H9 (cell line): ENCODE results near the gene CFAP107. TPM values are rescaled to one million over a fixed set of nuclear protein-coding genes. Genes with fewer than 3 reads are reported as not detected.

Experiments used
- DNase-seq: peaks from one replicate; pipeline ENCODE4 v3.0.0-alpha.2; 2017
- H2AFZ ChIP-seq: one replicate; pipeline ENCODE4 v1.6.1; 2013; ENCODE audit warnings: mild to moderate bottlenecking, low read length, control low read depth, moderate library complexity
- H2AK5ac ChIP-seq: 2 replicates; pipeline ENCODE4 v1.6.1; 2013; ENCODE audit warnings: low read length, control low read depth, mixed read lengths; ENCODE audit not compliant: insufficient read length
- H2BK120ac ChIP-seq: one replicate; pipeline ENCODE4 v1.6.1; 2013; ENCODE audit warnings: low read depth, mild to moderate bottlenecking, low read length, control low read depth, inconsistent platforms; ENCODE audit not compliant: poor library complexity, severe bottlenecking
- H2BK12ac ChIP-seq: 2 replicates; pipeline ENCODE4 v1.6.1; 2013; ENCODE audit warnings: low read length, control low read depth, mixed read lengths, low read depth; ENCODE audit not compliant: insufficient read length
- H2BK15ac ChIP-seq: 2 replicates; pipeline ENCODE4 v1.6.1; 2013; ENCODE audit warnings: low read depth, low read length, control low read depth
- H2BK20ac ChIP-seq: one replicate; pipeline ENCODE4 v1.6.1; 2013; ENCODE audit warnings: low read depth, mild to moderate bottlenecking, low read length, control low read depth, inconsistent platforms; ENCODE audit not compliant: poor library complexity, severe bottlenecking
- H2BK5ac ChIP-seq: 2 replicates; pipeline ENCODE4 v1.6.1; 2013; ENCODE audit warnings: low read length, control low read depth, mixed read lengths; ENCODE audit not compliant: insufficient read length
- H3K14ac ChIP-seq: 2 replicates; pipeline ENCODE4 v1.6.1; 2013; ENCODE audit warnings: low read length, control low read depth; ENCODE audit not compliant: insufficient read depth
- H3K18ac ChIP-seq: 2 replicates; pipeline ENCODE4 v1.6.1; 2013; ENCODE audit warnings: low read depth, mild to moderate bottlenecking, mixed read lengths, low read length, control low read depth; ENCODE audit not compliant: insufficient read length
- H3K23ac ChIP-seq: 2 replicates; pipeline ENCODE4 v1.6.1; 2013; ENCODE audit warnings: low read length, control low read depth, mixed read lengths, low read depth; ENCODE audit not compliant: insufficient read length
- H3K23me2 ChIP-seq: 2 replicates; pipeline ENCODE4 v1.6.1; 2013; ENCODE audit warnings: low read depth, mild to moderate bottlenecking, mixed read lengths, low read length, control low read depth; ENCODE audit not compliant: insufficient read length, poor library complexity, severe bottlenecking
- H3K27ac ChIP-seq: 2 replicates; pipeline ENCODE4 v1.5.1; 2013; ENCODE audit warnings: low read length, control low read depth, mixed read lengths, low read depth; ENCODE audit not compliant: insufficient read length
- H3K27me3 ChIP-seq: 2 replicates; pipeline ENCODE4 v1.6.1; 2013; ENCODE audit warnings: low read length, control low read depth, inconsistent platforms; ENCODE audit not compliant: insufficient read depth
- H3K4ac ChIP-seq: 2 replicates; pipeline ENCODE4 v1.6.1; 2013; ENCODE audit warnings: low read depth, mild to moderate bottlenecking, control low read depth, inconsistent platforms, low read length, moderate library complexity
- H3K4me1 ChIP-seq: 2 replicates; pipeline ENCODE4 v1.6.1; 2013; ENCODE audit warnings: low read length, control low read depth, inconsistent platforms; ENCODE audit not compliant: insufficient read depth
- H3K4me2 ChIP-seq: 2 replicates; pipeline ENCODE4 v1.6.1; 2013; ENCODE audit warnings: low read length, control low read depth, mixed read lengths; ENCODE audit not compliant: insufficient read length, insufficient read depth
- H3K56ac ChIP-seq: 2 replicates; pipeline ENCODE4 v1.6.1; 2013; ENCODE audit warnings: low read depth, mild to moderate bottlenecking, mixed read lengths, low read length, control low read depth; ENCODE audit not compliant: insufficient read length
- H3K79me1 ChIP-seq: 2 replicates; pipeline ENCODE4 v1.6.1; 2013; ENCODE audit warnings: low read depth, mild to moderate bottlenecking, moderate library complexity, low read length, control low read depth, inconsistent platforms; ENCODE audit not compliant: insufficient read depth, poor library complexity, severe bottlenecking
- H3K79me2 ChIP-seq: 2 replicates; pipeline ENCODE4 v1.6.1; 2013; ENCODE audit warnings: low read length, control low read depth, inconsistent platforms; ENCODE audit not compliant: insufficient read depth
- H3K9ac ChIP-seq: 2 replicates; pipeline ENCODE4 v1.6.1; 2013; ENCODE audit warnings: low read length, control low read depth, mixed read lengths; ENCODE audit not compliant: insufficient read length; ENCODE audit errors: extremely low read depth
- H3K9me3 ChIP-seq: one replicate; pipeline ENCODE4 v1.6.1; 2013; ENCODE audit warnings: low read depth, low read length, inconsistent platforms; ENCODE audit not compliant: control insufficient read depth
- H3T11ph ChIP-seq: one replicate; pipeline ENCODE4 v1.6.1; 2013; ENCODE audit warnings: mild to moderate bottlenecking, low read length, control low read depth, inconsistent platforms
- H4K20me1 ChIP-seq: one replicate; pipeline ENCODE4 v1.6.1; 2013; ENCODE audit not compliant: control insufficient read depth, insufficient read length, insufficient read depth
- H4K5ac ChIP-seq: 2 replicates; pipeline ENCODE4 v1.6.1; 2013; ENCODE audit warnings: low read depth, mild to moderate bottlenecking, mixed read lengths, low read length, control low read depth; ENCODE audit not compliant: insufficient read length
- H4K8ac ChIP-seq: replicated peaks from 2 replicates; pipeline ENCODE4 v1.6.1; 2013; ENCODE audit warnings: low read length, control low read depth, mixed read lengths, low read depth; ENCODE audit not compliant: insufficient read length
- H4K91ac ChIP-seq: 2 replicates; pipeline ENCODE4 v1.6.1; 2013; ENCODE audit warnings: low read depth, mild to moderate bottlenecking, moderate library complexity, mixed read lengths, low read length, control low read depth; ENCODE audit not compliant: insufficient read length
- H3K27ac Mint-ChIP-seq, 3 experiments: 2 replicates in 2 of 3; 3 replicates in 1 of 3; pipeline ENCODE4 v1.8.0; 2020 to 2021; ENCODE audit warnings: mixed read lengths in 3 of 3, mild to moderate bottlenecking in 1 of 3, moderate library complexity in 1 of 3
- H3K27me3 Mint-ChIP-seq: 2 replicates; pipeline ENCODE4 v1.8.0; 2021; ENCODE audit warnings: low read depth, mild to moderate bottlenecking, moderate library complexity, mixed read lengths
- H3K36me3 Mint-ChIP-seq, 3 experiments: 2 replicates in 2 of 3; 3 replicates in 1 of 3; pipeline ENCODE4 v1.8.0; 2020 to 2021; ENCODE audit warnings: low read depth in 3 of 3, mixed read lengths in 3 of 3; ENCODE audit not compliant: insufficient read depth in 1 of 3
- H3K4me1 Mint-ChIP-seq, 2 experiments: 2 replicates each; pipeline ENCODE4 v1.8.0; 2020; ENCODE audit warnings: mixed read lengths in 2 of 2
- H3K4me3 Mint-ChIP-seq, 2 experiments: 2 replicates in 1 of 2; 3 replicates in 1 of 2; pipeline ENCODE4 v1.8.0; 2020 to 2021; ENCODE audit warnings: mild to moderate bottlenecking in 2 of 2, mixed read lengths in 2 of 2, moderate library complexity in 1 of 2
- H3K9me3 Mint-ChIP-seq, 2 experiments: 2 replicates in 1 of 2; 3 replicates in 1 of 2; pipeline ENCODE4 v1.8.0; 2020; ENCODE audit warnings: mild to moderate bottlenecking in 2 of 2, mixed read lengths in 2 of 2, moderate library complexity in 1 of 2
- CTCF ChIP-seq: fragments of 200-600 bp; sonication (generic); conservative IDR thresholded peaks from 3 replicates; pipeline ENCODE4 v1.8.0; 2021; ENCODE audit warnings: antibody characterized with exemption, mild to moderate bottlenecking
- WGBS: extraction: QIAGEN DNeasy Blood & Tissue Kit; methylation state at CpG from one replicate; pipeline ENCODE4 v1.1.7; 2013; ENCODE audit warnings: missing lambda C conversion rate, low lambda C conversion rate, mixed read lengths; ENCODE audit not compliant: insufficient read length; ENCODE audit errors: extremely low coverage; 5-methylcytosine and 5-hydroxymethylcytosine counted together
- total RNA-seq: library from RNA; stranded (reverse); gene quantifications from 2 replicates; pipeline ENCODE4 v1.2.1, GENCODE V29; 2021

Gene CFAP107
- total RNA-seq, 1 experiment from 2014 or later, result not detected

DNA sequence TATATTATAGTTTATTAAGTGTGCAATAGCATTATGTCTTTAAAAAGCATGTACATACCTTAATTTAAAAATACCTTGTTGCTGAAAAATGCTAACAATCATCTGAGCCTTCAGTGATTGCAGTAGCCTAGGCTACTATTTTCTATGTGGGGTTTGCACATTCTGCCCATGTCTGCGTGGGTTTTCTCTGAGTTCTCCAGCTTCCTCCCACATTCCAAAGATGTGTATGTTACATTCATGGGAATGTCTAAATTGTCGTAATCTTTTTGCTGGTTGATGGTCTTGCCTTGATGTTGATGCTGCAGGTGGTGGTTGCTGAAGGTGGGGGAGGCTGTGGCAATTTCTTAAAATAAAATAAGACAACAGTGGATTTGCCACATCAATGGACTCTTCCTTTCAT is 17.6 kb upstream of the CFAP107 start:
- no peak overlapping the region for H2AK5ac ChIP-seq
- H3K4ac ChIP-seq, result no peak overlapping the region
- Mint-ChIP-seq H3K36me3 (peaks cover 0 to 7% (median 3%) of the 10 kb centered on the region in 3 experiments; a peak in 5 of 7 replicates), H3K4me1 (no peaks in the 10 kb centered on the region), H3K27ac (no peak overlapping the region), H3K27me3 (peaks cover 5% of the 10 kb centered on the region), H3K4me3 (no peak overlapping the region), H3K9me3 (peaks cover 15 to 34% of the 10 kb centered on the region in 2 experiments)
- H3K14ac ChIP-seq, result no peak overlapping the region
- H2BK20ac ChIP-seq, result no peak overlapping the region
- no peak overlapping the region for H3K56ac ChIP-seq
- no peak overlapping the region for H2BK120ac ChIP-seq
- H2BK12ac ChIP-seq, result no peak overlapping the region
- WGBS, result no CpG with 5 or more reads among the region's 2 CpGs
- no peaks in the 10 kb centered on the region for H3K4me1 ChIP-seq
- no peaks in the 10 kb centered on the region for H3K79me1 ChIP-seq
- H4K5ac ChIP-seq, result no peak overlapping the region
- H2BK5ac ChIP-seq, result no peak overlapping the region
- no peaks in the 10 kb centered on the region for H3K9me3 ChIP-seq
- H3K4me2 ChIP-seq, result no peak overlapping the region
- no peak for TF ChIP-seq CTCF
- H3K18ac ChIP-seq, result no peak overlapping the region
- no peak overlapping the region for H3K9ac ChIP-seq
- H4K20me1 ChIP-seq, result no peaks in the 10 kb centered on the region
- DNase-seq, result no peak
- H4K91ac ChIP-seq, result no peak overlapping the region
- H2BK15ac ChIP-seq, result no peak overlapping the region
- H3K27me3 ChIP-seq, result no peaks in the 10 kb centered on the region
- H4K8ac ChIP-seq, result no peak overlapping the region
- H3T11ph ChIP-seq, result no peak overlapping the region
- H3K23me2 ChIP-seq, result no peaks in the 10 kb centered on the region
- no peaks in the 10 kb centered on the region for H3K79me2 ChIP-seq
- no peak overlapping the region for H2AFZ ChIP-seq
- H3K27ac ChIP-seq, result no peak overlapping the region
- H3K23ac ChIP-seq, result no peak overlapping the region
